Ishikawa (cell line): Measurements from ENCODE around the gene EBPL.

ENCODE experiments used
- CREB1 ChIP-seq: IDR thresholded peaks from 2 replicates; pipeline ENCODE4 v1.6.1; 2012; ENCODE audit warnings: low read depth
- MAX ChIP-seq: IDR thresholded peaks from 2 replicates; pipeline ENCODE4 v1.6.1; 2012
- RAD21 ChIP-seq: IDR thresholded peaks from 2 replicates; pipeline ENCODE4 v1.6.1; 2012; ENCODE audit warnings: low read depth

- TF ChIP-seq MAX: no peak
- no peak for TF ChIP-seq RAD21
- TF ChIP-seq CREB1: no peak
Measured at GRCh38 chr13:49739498-49740187, 48.4 kb upstream of the EBPL start.
